HG03565 (cell line): ENCODE results near the gene METTL8.
"Not testable (repeated sequence)": the region's sequence is repeated elsewhere in the genome, so short reads cannot be mapped to it uniquely, and the experiment has no call there.

Experiments used
- ATAC-seq: cut with Tn5 transposase; IDR thresholded peaks from one replicate; pipeline ENCODE4 v1.9.1; 2021; ENCODE audit warnings: mild to moderate bottlenecking, moderate library complexity; ENCODE audit not compliant: unreplicated experiment

METTL8 gene

DNA sequence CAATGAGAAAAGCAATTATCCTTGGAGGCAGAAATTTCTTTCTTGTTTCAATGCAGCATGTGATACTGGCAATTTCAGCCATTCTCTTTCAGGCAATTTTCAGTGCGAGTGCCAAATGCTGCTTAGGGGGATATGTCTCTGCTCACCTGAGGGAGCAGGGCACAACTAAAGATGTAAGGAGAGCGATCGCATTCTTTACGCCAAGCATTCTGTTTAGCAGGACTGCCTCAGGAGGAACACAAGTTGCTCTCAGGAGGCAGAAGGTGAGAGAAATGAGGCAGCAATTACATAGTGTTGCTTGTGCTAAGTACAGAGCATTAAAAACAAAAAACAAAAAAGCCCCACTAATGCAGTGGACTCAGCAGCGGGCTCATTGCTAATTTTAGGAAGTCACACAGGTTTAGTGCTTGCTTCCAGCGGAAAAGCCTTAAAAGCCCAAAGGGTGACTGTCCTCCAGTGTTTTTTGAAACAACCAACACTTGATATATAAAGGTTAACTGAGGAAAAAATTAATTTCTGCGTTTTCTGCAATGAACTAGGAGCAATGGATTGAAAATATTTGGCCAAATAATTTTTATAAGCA, 116.9 kb downstream of the METTL8 start:
- no peak for ATAC-seq

DNA sequence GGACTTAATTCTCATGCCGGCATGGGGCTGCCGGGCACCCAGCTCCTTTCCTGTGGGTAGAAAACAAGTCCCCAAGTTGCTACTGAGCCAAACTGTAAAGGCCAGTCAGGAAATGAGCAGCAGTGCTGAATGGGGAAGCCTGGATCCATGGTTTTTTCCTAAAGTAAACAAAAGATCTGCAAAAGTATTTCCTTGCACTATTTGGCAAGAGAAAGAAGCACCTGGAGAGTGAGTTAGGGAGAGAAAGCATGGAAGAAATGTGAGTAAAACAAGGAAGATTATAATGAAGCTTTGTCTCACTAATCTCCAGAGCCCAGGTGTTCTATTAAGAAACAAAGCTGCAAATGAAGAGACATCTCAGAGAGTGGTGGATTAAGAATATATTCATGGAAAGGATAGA, 117.6 kb downstream of the METTL8 start:
- no peak for ATAC-seq

DNA sequence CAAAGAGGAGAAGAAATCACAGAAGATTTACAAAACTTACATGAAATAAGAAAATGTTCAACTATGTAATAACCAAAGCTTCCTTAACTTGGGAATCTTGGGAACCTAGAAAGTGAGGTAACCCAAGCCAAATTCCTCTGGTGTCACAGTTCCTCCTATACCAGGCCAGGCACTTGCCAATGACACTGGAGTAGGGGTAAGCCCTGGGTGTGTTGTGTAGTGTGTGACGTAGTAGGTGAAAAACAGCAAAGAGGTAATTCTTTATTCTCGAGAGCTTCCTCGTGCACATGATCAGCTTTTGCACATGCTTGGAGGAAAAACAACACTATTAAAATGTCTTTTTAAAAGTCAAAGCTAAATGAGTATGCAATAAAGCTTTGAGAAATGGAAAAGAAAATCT, 118.0 kb downstream of the METTL8 start:
- ATAC-seq: no peak

DNA sequence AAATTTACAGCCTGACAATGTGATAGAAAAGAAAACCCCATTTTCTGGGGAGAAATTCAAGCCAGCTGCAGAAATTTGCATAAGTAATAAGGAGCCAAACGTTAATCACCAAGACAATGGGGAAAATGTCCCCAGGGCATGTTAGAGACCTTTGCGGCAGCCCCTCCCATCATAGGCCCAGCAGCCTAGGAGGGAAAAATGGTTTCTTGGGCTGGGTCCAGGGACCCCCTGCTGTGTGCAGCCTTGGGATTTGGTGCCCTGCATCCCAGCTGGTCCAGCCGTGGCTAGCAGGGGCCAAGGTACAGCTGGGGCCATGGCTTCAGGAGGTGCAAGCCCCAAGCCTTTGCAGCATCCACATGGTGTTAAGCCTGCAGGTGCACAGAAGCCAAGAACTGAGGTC, 121.6 kb downstream of the METTL8 start:
- ATAC-seq: not testable (repeated sequence)

DNA sequence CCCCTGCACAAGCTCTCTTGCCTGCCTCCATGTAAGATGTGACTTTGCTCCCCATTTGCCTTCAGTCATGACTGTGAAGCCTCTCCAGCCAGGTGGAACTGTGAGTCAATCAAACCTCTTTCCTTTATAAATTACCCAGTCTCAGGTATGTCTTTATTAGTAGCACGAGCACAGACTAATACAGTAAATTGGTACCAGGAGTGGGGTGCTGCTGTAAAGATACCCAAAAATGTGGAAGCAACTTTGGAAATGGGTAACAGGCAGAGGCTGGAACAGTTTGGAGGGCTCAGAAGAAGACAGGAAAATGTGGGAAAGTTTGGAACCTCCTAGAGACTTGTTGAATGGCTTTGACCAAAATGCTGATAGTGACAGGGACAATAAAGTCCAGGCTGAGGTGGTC, 122.2 kb downstream of the METTL8 start:
- ATAC-seq: not testable (repeated sequence)

DNA sequence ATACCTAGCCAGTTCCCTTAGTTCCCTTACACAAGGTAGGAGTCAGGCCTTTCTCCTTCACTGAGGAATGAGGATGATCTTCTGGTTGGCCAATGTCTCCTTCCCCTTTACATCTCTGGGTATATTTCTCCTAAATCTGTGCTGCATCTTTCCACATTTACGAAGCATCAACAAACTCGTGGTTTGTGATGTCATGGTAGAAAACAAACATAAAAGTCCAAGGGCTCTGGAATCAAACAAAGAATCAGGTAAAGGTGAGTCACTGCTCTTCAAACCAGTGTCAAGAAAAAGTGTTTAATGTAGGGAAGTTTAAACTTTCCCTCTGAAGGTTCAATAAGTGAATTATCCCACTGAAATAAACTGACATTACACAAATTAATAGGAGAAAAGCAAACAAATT, 122.9 kb downstream of the METTL8 start:
- no peak for ATAC-seq

DNA sequence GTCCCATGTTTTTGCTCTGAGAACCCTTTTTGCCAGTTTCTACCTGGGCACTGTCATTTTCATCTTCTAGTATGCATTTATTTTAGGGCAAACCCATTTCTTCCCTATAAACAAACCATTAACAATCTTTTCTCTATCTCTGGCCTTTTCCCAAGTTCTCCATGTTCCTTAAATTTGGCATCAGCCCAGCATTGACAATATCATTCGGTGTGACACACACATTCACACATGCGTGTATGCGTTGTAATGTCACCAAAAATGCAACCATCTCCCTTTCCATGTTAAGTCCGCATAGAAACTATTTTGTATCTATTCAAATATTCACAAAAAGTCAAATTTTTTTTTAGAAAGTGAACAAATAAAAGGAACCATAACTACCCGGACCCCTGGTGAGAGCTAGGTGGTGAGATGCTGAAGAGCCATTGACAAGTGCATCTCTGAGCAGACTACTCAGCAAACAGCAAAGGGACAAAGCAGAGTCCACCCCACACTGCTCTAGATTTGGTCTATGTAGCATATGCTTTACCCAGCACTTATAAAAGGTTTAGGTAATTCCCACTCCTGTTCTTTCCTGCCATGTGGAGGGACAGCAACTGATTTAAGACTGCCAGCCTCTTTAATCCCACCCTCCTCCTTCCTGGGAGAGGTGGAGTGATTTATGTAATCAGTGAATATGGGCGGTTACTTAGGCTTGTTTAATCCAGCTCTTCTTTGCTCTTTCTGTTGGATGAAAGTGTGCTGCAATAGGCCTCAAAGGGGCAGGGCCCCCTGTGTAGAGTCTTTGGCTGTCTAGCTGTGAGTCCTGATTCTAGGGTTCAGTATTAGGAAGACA, 124.1 kb downstream of the METTL8 start:
- no peak for ATAC-seq

DNA sequence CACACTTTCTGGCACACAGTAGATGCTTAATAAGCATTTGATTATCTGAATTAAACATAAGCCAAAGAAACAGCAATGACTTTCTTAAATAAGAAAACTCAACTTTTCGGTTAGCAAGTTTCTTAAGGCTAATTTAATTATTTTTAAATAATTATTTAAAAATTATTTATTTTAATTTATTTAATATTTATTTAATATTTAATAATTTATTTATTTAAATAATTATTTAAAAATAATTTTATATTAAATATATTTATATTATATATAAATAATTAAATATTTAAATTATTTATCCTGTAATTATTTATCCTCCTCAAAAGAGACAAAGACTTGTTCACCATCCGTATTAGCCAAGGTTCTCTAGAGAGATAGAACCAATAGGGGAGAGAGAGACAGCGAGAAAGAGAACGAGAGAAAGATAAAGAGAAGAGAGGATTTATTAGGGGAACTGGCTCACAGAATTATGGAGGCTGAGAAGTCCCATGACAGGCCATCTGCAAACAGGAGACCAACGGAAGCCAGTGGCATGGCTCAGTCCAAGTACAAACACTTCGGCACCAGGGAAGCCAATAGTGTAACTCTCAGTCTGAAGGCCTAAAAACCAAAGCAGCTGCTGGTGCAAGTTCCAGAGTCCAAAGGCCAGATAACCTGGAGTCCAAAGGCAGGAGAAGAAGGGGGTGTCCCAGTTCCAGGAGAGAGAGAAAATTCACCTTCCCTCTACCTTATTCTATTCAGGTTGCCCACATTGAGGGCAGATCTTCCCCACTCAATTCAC, 125.3 kb downstream of the METTL8 start:
- no peak for ATAC-seq

DNA sequence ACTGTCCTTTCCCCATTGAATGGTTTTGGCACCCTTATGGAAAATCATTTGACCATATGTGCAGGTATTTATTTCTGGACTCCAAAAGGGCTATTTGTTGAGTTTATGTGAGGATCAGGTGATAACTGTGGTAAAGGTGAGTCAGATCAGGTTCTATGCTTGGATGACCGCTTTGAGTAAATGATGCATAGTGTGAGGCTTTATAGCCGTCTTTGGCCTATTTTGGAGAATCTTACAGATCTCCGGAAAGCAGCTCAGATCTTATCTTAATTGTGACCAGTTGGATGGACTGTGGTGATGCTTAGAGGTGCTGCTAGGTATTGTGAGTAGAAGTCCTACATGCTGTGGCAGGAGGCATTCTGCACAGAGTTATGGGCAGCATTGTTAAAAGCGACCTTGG, 126.2 kb downstream of the METTL8 start:
- ATAC-seq: peak; percentile 91

DNA sequence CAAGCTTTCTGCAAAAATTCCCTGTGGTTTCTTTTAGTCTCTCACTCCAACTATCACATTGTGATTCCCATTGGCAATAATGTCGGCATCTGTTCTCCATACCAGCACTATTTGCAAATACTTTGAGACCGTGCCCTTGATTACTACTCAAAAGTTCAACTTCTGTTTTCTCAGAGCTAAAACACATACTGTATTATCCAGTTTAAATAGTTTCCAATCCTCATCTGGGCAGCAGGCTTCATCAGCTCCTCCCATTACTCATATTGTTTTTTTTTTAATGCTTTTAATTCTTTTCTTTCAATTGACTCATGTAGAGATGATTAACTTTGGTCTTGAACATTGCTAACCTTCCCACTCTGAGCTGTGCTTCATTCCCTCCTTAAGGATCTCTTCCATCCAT, 135.8 kb downstream of the METTL8 start:
- ATAC-seq: no peak

DNA sequence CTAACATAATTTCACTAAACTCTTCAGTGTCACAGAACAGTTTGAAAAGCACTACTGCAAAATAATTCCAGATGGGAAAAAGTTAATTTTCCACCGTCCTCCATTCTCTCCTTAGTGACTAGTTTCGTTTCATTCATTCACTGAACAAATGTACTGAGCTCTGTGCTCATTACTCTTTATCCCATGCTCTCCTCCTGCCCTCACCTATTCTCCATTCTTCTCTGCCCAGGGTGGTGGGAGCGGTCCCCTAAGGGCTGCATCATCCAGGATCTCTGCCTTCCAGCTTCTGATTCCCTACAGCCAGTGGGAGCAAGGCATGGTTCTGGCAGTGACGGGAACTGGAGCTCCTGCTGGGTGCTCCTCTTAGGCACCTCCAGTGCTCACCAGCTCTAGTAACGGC, 139.2 kb downstream of the METTL8 start:
- no peak for ATAC-seq

DNA sequence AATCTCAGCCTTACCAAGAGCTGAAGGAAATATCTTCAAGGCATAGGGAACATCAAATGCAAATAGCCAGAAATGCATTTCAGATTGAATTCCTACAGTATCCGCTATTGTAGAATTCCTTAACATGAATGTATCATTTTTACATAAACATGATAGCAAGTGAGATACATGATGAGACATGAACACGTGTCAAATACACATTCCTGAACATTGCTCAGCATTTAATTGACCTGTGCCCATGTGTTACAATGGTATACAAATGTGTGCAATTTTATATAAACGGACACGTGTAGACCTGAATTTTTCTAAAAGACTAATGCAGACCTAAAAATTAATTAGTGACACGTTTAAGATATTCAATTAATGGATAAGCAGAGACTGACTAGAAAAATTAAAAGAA, 140.1 kb downstream of the METTL8 start:
- no peak for ATAC-seq

DNA sequence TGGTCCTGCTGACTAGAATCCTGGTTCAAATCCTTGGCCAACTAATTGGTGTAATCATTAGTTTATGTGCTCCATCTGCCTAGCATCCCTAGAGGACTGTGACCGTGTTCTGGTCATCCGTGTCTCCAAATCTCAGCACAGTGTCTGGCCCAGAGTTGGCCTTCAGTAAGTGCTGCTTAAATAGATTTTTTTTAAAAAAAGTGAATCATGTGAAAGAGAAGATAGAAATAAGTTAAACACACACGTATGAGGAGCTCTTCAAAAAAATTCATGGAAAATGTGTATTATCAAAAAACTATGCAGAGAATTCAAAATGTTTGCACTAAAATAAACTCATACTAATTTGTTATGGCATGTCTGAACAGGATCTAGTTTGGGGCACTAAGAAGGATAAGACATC, 143.8 kb downstream of the METTL8 start:
- ATAC-seq: no peak

DNA sequence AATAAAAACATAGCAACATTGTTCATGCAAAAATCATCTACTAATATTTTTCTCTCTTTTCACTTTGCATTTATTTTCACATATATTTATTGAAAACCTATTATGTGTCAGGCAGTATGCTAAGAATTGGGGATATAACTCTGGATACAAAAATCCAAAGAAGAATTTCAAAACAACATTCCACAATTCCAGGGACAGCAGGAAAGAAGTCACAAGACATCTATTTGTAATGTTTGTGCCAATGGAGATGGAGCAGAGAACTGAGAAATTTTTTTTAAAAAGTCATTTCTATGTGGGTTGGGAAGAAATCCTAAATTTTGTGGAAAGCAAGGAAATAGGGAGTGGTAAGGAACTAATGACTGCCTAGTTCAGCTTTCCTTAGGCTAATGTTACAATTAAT, 144.5 kb downstream of the METTL8 start:
- no peak for ATAC-seq

DNA sequence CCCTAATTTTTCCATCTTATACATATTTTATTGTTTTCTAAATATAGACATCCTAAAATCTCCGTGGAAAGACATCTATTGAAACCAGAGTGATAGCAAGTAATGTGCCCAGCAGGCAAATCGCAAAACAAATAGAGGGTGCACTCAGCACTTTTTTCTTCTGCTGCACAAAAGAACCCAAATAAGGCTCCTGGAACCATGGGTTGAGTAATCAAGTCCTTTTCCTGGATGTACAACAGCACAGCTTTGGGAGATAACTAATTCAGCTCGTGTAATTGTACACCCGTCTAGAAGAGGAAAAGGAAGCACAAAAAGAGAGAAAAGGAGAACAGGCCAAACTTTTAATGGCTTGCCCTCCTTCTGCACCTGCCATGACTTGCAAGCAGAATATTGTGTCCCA, 146.2 kb downstream of the METTL8 start:
- no peak for ATAC-seq

DNA sequence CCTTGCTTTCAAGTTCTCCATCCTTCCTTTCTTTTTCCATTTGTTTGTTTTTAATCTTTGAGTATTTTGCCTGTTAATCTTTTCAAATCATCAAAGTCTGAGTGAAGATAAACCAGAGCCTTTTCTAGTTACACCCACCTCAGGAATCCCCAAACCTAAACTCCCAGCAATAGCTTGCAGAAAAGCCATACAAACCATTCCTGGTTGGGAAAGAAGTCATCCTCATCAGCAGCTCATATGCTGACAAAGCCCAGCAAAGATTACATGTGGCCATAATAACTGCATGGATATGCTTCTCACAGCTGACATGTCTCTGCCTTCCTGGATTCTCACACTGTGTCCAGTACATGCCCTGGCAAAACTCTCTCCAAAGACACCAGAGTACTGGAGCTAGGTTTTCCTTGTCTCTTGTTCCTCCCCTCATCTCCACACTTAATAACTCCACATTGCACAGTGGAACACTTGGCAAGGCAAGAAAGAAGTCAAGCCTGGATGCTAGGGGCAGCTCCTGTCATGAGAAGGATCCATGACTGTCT, 146.7 kb downstream of the METTL8 start:
- no peak for ATAC-seq

DNA sequence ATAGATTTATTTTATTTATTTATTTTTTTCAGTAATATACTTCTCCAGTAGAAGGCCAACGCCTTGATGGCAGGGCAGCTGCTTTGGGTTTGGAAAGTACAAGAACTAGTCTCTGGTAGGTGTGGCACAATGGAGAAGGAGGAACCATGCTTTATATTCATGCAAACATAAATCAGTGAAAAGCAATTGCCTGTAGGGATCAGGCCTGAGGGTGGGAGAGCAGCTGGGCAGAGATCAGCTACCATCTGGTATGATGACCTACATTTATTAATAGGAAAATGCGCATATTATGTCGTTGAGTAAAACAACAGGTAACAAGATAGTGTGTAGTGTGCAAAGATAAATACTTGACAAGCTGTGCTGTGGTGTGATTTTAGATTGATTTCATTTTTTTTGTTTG, 152.7 kb downstream of the METTL8 start:
- no peak for ATAC-seq

DNA sequence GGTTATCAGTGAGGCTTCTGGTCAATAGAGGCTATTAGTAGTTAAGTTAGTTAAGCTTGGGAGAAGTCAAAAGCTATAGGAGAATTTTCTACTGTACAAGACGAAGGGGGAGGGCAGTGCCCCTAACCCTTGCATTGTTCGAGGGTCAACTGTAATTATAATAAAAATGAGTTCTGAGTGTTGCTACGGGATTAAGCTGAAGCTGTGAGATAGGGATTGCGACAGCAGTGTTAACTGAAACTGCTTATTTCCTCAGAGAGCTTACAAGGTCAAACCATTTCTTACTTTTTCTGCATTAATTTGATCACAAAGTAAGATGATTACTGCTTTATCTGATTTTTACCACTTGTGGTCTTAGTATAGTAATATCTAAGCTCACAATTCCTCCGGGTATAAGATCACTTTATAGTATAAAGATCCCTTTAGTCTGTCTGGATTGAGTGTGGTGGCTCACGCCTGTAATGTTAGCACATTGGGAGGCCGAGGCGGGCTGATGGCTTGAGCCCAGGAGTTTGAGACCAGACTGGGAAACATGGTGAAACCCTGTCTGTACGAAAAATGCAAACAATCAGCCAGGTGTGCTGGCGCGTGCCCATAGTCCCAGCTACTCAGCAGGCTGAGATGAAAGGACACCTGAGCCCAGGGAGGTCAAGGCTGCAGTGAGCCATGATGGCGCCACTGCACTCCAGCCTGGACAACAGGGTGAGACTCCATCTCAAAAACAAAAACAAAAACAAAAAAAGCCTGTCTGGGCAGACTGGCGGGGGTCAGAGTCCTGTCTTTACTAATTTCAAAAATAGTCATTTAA, 153.6 kb downstream of the METTL8 start:
- no peak for ATAC-seq

DNA sequence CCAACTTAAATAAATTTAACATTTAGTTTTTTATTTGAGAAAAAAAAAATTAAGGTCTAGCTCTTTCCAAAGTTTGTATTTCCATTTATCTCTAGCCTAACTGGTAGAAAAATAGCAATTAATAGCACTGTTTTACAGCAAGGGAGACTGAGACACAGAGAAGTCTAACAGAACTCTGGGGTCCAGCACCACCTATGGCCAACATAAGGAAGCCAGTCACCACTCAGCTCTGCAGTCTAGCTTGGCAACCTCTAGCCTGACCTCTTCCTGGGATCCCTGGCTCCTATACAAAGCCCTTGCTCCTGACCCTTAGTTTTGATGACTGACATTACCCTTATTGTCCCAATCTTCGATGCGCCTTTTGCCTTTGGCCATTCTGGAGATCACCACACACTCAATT, 159.0 kb downstream of the METTL8 start:
- no peak for ATAC-seq

DNA sequence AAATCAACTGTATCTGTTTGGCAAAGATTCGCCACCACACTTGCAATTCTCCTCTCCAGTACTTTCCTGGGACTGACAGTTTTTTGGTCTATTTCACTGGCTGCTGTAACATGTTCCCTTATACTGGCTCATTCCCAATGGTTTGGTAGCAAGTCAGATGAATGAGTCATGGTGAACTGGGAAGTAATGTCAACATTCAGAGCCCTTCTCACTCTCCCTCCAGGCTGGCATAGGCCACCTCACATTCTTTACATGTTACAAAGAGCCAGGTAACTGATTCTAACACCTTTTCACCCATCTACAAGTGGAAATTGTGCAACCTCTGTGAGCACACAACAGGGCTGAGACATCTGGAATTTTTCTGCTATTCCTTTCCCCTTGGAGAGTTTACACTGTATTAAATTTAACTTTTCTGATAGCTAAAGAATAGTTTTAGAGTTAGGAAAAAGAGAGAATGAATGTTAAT, 161.8 kb downstream of the METTL8 start:
- no peak for ATAC-seq

DNA sequence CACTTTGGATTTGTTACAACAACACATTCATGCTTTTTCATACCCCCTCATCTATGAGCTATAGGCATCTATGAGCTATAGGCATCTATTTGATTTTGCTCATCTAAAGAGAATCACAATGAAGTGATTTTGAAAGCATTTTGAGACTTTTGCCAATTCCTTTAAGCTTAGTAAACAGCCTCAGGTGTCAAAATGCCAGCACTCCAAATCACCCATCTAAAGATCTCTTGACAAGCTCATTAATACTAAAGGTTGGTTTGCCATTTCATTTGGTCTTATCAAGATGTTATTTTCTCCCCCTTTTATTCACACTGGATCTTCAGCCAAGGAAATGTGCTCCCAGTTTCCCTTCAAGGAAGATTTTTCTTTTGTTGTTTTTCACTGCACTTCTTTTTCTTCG, 162.4 kb downstream of the METTL8 start:
- ATAC-seq: no peak
